ENCODE measurements around the gene GUCA1A.
"Not testable (repeated sequence)": the region's sequence is repeated elsewhere in the genome, so short reads cannot be mapped to it uniquely, and the experiment has no call there.

The GUCA1A gene

DNA sequence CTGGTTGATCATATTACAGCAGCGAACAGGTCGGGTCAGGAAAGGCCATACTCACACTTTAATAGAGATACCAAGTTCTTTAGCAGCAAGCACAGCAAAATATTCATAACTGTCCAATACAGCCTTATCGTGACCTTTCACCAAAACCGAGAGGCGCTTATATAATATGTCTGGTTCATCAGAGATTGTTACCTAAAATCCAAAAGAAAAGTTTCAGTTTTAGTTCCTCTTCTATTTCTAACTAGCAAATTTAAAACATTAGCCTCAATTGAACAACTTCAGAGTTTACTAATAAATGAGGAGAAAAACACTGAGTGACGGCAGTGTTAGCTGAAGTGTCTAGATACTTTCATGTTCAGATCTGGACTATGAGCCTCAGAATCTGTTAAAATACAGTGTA, 38.6 kb downstream of the GUCA1A start:
- no peak for DNase-seq

DNA sequence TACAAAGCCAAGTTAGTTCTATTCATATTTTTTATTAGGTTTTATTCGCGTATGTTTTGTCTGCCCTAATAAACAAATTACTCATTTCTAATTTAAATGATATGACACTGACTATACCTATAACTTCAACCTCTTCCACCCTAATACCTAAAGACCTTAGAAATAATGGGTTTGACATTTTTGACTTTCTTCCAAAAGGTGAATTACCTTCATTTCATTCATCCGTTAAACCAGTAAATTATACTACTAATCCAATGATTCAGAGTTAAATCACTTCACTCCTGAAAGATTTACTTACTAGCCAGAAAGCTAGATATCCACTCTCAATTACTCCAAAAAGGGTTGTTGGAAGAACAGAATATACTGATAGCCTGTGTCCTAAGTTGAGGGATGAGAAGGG, 39.3 kb downstream of the GUCA1A start:
- no peak for DNase-seq

DNA sequence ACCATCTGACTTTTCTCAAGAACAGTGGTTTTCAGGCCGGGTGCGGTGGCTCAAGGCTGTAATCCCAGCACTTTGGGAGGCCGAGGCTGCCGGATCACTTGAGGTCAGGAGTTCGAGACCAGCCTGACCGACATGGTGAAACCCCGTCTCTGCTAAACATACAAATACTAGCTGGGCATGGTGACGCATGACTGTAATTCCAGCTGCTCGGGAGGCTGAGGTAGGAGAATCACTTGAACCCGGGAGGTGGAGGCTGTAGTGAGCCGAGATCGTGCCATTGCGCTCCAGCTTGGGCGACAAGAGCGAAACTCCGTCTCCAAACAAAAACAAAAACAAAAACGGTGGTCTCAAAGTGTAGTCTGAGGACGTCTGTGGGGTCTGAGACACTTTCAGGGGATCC, 43.3 kb downstream of the GUCA1A start:
- not testable (repeated sequence) for DNase-seq

DNA sequence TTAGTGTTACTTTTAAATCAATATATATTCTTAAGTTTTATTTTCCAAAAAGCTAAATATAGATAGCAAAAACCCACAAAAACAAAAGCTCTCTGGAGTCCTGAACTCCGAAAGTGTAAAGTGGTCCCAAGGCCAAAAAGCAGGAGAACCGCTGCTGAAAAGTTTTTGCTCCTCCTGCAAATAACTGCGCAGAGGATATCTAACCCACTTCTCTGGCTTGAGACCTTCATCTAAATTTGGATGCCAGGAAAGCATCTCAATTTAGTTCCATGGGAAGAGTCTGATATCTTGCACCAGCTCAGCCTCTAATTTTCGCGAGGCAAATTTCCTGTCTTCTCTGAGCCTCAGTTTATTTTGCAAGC, 44.0 kb downstream of the GUCA1A start:
- DNase-seq, result no peak

DNA sequence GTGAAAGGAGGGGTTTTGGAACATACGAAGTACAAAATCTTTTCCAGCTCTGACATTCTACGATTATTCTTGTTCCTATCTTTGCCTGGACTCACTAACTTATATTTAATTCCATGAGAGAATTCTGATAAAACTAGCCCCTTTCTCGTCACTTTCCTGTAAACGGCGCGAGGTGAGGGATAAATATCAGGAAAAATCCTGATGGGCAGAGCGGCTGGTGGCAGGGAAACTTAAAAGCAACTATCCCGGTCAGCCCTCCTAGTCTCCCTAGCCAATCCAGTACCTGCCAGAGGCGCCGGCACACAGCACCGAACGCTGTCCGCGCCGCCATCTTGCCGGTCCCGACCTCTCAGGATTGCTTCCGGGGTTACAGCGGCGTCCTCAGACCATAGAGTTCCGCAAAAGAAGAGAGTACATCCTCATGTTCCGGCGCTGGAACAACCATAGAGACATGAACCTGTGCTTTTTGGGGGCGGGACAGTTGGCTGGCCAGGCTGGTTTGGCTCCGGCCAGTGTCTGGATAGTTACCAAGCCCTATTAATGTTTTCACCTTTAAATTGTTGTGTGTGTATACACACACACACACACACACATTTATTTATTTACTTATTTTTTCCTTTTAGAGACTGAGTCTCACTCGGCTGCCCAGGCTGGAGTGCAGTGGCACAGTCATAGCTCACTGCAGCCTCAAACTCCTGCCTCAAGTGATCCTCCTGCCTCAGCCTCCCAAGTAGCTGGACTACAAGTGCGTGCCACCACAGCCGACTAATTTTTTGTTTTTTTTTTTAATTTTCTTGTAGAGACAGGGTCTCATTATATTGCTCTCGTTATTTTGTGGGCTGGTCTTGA, 44.6 kb downstream of the GUCA1A start, which contains the start of gene MRPS10:
MRPS10 (minus strand) TSS at position 343 of the 849 bp plus-strand sequence; CDS start at position 331, 12 bp downstream.
- DNase-seq, result peak; percentile 71 to 97 (median 86)

DNA sequence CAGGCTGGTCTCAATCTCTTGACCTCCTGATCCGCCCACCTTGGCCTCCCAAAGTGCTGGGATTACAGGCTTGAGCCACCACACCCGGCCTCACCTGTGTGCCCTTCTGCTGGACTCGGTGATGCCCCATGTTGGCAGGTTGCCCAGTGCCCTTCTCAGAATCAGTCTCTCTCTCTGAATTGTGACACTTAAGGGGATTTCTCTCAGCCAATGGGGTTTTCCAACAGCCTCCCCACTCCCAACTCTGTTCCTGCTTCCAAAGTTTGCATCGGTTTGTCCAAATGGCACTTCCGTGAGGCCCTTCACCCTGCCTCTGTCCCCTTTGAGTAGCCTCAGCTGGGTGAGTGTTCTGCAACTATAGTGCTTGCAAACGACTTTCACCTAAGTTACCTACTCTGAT, 47.6 kb downstream of the GUCA1A start:
- no peak for DNase-seq

DNA sequence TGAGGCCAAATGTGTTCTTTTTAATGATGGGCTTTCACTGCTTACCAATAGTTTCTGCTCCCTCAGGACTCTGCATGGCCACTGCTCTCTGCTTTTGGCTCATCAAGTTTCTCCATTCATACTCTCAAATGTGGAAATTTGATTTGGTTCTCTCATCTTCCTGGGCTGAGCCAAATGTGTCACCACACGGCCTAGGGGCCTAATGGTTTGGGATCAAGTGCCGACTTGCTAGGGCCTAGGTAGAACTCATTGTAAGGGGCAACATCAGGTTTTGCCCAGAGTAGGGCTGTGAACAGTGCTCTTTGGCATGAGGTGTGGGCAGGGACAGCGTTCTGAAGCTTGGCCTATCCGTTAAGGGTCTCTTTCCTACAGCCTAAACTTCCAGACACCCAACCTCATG, 48.4 kb downstream of the GUCA1A start:
- DNase-seq, result no peak

DNA sequence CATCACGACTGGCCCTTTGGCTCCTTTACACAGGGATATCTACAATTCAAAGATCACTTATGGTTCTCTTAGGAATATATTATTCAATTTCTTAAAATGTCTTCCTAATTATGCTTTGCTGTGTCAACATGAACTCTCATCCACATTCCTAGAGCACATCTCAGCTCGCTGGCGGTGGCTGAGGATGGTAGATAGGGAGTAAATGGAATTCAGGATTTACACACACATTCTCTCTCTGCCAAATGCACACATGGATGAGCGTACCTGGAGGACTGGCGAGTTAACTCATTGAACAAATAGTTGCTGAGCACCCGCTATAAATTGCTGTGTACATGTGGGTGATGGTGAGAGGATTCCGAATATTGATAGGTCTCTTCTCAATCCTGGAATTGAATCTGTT, 49.3 kb downstream of the GUCA1A start:
- no peak for DNase-seq

DNA sequence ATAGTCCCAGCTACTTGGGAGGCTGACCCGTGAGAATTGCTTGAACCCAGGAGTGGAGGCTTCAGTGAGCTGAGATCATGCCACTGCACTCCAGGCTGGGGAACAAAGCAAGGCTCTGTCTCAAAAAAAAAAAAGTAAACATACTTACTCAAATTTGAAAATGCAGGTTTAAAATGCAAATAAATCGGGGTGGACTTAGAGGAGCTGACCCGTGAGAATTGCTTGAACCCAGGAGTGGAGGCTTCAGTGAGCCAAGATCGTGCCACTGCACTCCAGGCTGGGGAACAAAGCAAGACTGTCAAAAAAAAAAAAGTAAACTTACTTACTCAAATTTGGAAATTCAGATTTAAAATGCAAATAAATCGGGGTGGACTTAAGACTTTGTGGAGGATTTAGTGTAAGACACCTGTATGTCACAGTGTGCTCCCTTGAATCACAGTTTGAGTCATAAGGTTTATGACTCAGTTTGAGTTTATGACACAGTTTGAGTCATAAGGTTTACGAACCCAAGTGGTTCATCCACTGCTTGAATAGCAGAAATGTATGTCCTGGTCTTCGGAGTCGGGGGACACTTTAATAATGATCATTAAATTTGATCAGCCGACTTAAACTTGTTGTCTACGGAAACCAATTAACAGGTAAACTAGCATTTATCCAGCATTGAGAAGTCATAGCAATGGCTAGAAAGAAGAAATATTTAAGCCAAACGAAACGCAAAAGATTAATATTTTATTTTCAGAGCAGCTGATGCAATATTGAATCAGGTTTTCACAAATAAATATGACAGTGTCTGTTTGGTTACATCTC, 51.3 kb downstream of the GUCA1A start:
- DNase-seq, result peak in 1 of 5 experiments; percentile 85

DNA sequence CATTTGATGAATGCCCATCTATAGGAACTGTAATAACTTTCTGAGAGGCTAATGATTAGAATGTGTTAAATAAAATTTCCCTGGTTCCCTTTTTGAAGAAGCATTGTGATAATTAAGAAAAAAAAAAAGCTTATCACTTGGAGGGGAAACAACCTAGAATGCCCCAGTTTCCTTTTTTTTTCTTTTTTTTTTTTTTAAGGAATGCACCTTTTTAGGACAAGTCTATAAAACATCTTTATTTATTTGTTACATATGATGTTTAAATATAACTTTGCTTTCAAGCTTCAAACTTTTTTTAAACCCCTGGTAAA, 51.8 kb downstream of the GUCA1A start:
- no peak for DNase-seq

DNA sequence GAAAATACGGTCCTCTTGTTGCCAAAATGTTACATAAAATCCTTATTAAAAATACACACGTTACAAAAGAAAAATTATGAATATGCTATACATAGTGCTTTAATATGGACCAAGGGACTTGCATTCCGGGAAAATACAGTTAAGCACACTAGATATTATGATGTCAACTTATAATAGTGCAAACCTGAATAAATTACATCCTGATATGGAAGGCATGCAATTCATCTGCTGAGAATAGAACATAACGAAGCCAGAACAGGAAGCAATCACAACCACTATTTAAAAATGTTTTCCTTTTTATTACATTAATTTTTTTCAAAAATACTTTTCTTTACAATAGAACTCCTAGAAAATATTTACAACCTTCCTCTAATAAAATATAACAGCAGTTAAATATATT, 52.3 kb downstream of the GUCA1A start:
- DNase-seq, result no peak

DNA sequence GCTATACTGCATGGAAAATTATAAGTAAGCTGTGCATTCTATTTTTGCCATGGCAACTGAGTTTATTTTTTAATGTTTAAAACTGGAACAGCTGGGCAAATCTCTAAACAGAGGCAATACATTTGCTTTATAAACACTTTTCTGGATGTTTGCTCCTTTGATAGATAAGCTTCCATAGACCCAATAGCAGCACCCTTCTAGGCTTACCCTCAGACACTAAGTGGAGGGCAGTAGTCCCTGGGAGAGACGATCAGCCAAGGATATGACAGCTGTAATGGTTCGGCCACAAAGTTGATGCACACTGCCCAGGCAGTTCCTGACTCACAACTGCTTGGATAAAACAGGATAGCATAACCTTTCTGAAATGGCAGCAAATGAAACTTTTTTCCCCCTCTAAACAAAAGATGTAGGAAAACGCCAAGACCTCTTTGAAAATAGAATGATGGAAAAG, 53.0 kb downstream of the GUCA1A start:
- DNase-seq, result no peak

DNA sequence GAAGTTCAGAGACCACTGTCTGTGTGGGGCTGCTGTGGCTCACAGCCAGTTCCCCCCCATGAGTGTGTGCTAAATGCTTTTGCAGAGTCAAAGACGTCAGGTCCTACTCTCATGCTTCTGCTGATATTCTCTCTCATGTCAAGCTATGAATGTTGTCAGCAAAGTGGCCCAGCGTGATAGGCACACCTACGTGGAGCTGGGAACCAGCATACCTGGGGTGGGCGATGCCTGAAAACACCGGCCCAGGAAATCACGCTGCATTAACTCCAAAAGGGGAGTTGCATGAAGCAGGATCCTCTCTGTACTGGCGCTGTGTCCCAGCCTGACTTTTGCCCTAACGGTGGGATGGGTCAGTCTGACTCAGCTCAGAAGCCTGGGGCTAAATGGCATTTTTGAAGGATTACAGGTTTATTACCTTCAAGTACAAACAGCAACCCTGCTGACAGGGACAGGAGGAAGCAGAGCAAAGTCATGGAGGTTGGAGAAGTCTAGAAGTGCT, 53.5 kb downstream of the GUCA1A start:
- no peak for DNase-seq

DNA sequence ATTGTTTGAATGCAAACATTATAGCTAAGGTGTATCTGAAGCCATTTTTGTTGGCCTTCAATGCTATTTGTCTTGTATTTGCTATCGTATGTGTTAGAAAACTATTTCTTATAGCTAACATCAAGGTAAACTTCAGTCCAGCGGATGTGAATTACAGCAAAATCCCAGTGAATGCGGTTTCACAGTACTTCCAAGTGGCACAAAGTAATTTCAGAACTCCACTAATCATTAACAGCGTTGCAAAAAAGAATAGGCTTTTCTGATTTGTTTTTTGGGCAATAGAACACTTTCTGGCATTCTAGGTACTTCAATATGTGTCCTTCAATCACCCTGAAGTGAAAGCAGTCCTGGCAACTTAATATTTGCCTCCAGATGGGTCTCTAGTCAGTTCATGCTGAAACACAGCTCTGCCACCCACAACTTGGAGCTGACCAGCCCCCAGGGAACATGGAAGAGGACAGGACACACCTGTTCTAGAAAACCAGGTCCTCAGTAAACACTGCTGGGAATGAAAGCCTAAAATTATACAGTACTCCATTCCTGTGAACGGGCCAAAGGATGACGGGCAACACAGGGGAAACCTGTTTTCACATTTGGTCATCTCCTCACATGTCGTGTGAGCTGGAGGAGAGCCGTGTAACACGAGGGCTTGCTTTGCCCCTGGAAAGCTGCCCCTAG, 54.1 kb downstream of the GUCA1A start:
- DNase-seq, result no peak

DNA sequence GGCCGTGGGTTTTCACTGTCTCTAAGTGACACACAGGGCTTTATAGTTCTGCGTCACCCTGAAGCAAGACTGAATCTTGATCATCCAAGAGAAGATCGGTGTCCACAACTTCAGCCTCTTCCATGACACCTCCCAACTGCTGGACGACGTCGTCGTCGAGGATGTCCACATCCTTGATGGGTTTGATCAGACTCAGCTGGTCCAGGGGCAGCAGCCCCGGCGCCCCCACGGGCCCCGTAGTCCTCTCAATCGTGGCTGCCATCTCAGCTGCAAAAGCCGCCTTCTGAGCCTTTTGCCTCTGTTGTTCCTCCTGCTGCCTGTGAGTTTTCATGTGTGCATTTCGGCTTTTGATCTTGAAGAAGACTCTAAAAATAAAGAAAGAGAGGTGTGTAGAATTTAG, 55.1 kb downstream of the GUCA1A start:
- no peak for DNase-seq
